ENCODE measurements around the gene MEX3C. TPM values are rescaled to one million over a fixed set of nuclear protein-coding genes. Genes with fewer than 3 reads are reported as not detected.

The MEX3C gene
- total and polyA plus RNA-seq, 2 donors (not counting 1 experiment from before 2014, with no cell fraction given): 39.8 to 41.8 TPM

DNA sequence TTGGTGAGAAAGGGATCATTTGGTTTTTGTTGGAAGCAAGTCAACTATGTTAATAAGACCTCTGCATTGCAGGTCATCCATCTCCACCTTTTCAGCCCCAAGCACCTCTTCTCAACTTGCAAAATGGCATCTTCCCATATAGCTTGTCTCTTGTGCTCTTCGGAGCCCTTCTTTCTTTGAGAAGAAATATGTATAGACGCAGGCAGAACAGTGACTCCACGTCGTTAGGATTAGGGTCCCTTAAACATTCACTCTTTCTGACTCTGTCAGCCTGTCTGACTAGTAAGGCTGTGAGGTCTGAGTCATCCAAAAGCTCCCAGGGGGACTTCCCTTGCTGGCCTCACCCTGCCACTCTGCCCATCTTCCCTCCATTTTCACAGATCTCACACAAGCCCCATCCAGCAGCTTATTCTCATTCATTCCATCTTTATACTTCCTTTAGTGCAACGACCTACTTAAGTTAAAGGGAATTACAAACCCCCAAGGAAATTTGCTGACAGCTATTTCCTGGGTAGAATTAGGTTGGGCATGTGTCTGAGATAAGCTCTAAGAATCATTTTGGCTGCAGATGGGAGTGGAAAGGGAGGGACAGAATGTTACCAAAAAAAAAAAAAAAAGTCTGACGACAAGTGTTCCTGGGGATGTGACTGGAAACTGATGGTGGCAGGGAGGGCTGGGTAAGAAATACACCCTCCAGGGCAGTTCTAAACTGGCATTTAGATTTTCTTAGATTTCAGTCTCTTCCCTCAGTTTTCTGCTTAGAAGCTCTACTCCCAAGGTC is 37.7 kb upstream of the MEX3C start:
- no peak overlapping the region for H3K4me3 ChIP-seq (replicated peaks in 1 of 4; ENCODE audit: control extremely low read depth in 1 of 4, insufficient read depth in 1 of 4, low read depth in 3 of 4, low read length in 4 of 4)
- H3K79me2 ChIP-seq (ENCODE audit: control insufficient read depth, insufficient read depth, low read length): no peaks in the 10 kb centered on the region
- H3K27ac ChIP-seq (ENCODE audit: insufficient read depth, low read length): no peak overlapping the region
- no peaks in the 10 kb centered on the region for H3K36me3 ChIP-seq (ENCODE audit: control insufficient read depth, insufficient read depth, low read length)
- H3K4me2 ChIP-seq (ENCODE audit: extremely low read depth, insufficient read depth, low read length): no peak overlapping the region
- H2AFZ ChIP-seq (ENCODE audit: low read length): no peak overlapping the region
- no peak overlapping the region for H3K9ac ChIP-seq (ENCODE audit: insufficient read depth, low read length)
- TF ChIP-seq, protein P1, sequence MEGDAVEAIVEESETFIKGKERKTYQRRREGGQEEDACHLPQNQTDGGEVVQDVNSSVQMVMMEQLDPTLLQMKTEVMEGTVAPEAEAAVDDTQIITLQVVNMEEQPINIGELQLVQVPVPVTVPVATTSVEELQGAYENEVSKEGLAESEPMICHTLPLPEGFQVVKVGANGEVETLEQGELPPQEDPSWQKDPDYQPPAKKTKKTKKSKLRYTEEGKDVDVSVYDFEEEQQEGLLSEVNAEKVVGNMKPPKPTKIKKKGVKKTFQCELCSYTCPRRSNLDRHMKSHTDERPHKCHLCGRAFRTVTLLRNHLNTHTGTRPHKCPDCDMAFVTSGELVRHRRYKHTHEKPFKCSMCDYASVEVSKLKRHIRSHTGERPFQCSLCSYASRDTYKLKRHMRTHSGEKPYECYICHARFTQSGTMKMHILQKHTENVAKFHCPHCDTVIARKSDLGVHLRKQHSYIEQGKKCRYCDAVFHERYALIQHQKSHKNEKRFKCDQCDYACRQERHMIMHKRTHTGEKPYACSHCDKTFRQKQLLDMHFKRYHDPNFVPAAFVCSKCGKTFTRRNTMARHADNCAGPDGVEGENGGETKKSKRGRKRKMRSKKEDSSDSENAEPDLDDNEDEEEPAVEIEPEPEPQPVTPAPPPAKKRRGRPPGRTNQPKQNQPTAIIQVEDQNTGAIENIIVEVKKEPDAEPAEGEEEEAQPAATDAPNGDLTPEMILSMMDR (conservative IDR thresholded peaks at IDR 0.05 in 1 of 2, IDR thresholded peaks at IDR 0.05 in 1 of 2; ENCODE audit: low read depth in 1 of 2, low read length in 2 of 2): no peak
- no peak for TF ChIP-seq EZH2 (IDR thresholded peaks at IDR 0.05; ENCODE audit: low read length, missing control alignments)
- no peaks in the 10 kb centered on the region for H3K4me1 ChIP-seq (ENCODE audit: control insufficient read depth, extremely low read depth, insufficient read depth, low read length)
- peak in 1 of 2 donors; percentile 19 for DNase-seq (ENCODE audit: low read depth in 2 of 2)
- H3K9me3 ChIP-seq (ENCODE audit: control insufficient read depth, insufficient read depth, low read depth, low read length): no peaks in the 10 kb centered on the region
- no peaks in the 10 kb centered on the region for H3K27me3 ChIP-seq (ENCODE audit: control insufficient read depth, insufficient read depth, low read length)
- H4K20me1 ChIP-seq (ENCODE audit: control insufficient read depth, extremely low read depth, insufficient read depth, low read length): no peaks in the 10 kb centered on the region

DNA sequence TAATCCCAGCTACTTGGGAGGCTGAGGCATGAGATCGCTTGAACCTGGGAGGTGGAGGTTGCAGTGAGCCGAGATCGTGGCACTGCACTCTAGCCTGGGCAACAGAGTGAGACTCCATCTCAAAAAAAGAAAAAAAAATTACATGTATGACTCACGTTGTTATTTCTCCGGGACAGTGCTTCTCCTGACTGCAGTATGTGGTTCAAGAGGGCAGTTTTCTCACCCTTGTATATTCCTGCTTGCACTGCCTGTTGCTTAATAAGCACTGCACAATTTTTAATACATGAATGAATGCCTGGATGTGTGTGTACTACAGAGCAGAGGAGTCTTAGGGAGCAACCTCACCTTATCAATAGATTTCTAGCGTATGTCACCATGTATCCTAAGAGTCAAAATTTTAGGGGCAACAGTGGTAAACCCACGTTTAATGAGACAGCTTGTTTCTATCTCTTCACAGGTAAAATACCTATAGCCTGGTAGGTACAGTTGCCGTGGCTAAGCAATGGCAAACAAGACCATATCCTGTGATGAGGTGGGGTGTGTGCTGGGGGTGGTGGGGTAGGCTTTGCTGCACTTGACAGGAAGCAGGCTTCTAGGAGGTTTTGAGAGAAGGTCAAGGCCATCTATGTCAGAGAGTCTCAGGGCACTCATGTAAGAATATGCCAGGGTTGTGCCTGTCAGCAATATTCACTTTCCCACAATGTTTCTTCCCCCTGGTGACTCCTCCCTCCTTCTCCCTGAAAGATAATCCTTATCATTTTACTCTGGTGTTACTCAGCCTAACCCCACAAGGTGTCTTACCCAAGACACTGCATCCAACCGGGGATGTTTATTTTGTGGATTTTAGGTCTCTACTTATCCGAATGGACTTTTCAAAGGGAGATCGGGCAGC is 36.9 kb upstream of the MEX3C start:
- no peak overlapping the region for H3K9ac ChIP-seq (ENCODE audit: insufficient read depth, low read length)
- H3K36me3 ChIP-seq (ENCODE audit: control insufficient read depth, insufficient read depth, low read length): no peaks in the 10 kb centered on the region
- no peaks in the 10 kb centered on the region for H3K9me3 ChIP-seq (ENCODE audit: control insufficient read depth, insufficient read depth, low read depth, low read length)
- no peaks in the 10 kb centered on the region for H3K4me1 ChIP-seq (ENCODE audit: control insufficient read depth, extremely low read depth, insufficient read depth, low read length)
- no peak overlapping the region for H3K27ac ChIP-seq (ENCODE audit: insufficient read depth, low read length)
- no peaks in the 10 kb centered on the region for H3K27me3 ChIP-seq (ENCODE audit: control insufficient read depth, insufficient read depth, low read length)
- H2AFZ ChIP-seq (ENCODE audit: low read length): no peak overlapping the region
- no peaks in the 10 kb centered on the region for H4K20me1 ChIP-seq (ENCODE audit: control insufficient read depth, extremely low read depth, insufficient read depth, low read length)
- DNase-seq (ENCODE audit: low read depth in 2 of 2): no peak
- H3K4me2 ChIP-seq (ENCODE audit: extremely low read depth, insufficient read depth, low read length): no peak overlapping the region
- H3K79me2 ChIP-seq (ENCODE audit: control insufficient read depth, insufficient read depth, low read length): no peaks in the 10 kb centered on the region
- no peak for TF ChIP-seq EZH2 (IDR thresholded peaks at IDR 0.05; ENCODE audit: low read length, missing control alignments)
- TF ChIP-seq, protein P1 (conservative IDR thresholded peaks at IDR 0.05 in 1 of 2, IDR thresholded peaks at IDR 0.05 in 1 of 2; ENCODE audit: low read depth in 1 of 2, low read length in 2 of 2): no peak
- H3K4me3 ChIP-seq (replicated peaks in 1 of 4; ENCODE audit: control extremely low read depth in 1 of 4, insufficient read depth in 1 of 4, low read depth in 3 of 4, low read length in 4 of 4): no peak overlapping the region

DNA sequence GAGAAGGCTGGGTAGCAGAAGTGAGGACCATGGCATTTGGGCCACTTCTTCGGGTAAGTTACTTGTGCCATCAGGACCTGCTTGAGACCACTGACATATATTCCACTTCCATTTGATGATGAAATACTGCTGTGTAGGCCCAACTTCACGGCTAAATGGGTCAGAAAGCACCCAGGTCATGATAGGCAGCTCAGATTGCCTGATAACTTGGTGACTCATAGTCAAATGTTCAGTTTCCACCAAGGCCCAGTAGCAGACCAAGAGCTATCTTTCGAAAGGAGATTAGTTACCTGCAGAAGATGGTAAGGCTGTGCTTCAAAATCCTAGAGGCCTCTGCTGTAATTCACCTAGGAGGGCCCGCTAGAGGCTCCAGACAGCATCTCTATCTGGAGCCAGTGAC is 31.8 kb upstream of the MEX3C start:
- Histone ChIP-seq H3K4me2 (ENCODE audit: extremely low read depth, insufficient read depth, low read length) (no peak overlapping the region), H3K36me3 (ENCODE audit: control insufficient read depth, insufficient read depth, low read length) (no peaks in the 10 kb centered on the region), H3K9me3 (ENCODE audit: control insufficient read depth, insufficient read depth, low read depth, low read length) (no peaks in the 10 kb centered on the region), H3K27me3 (ENCODE audit: control insufficient read depth, insufficient read depth, low read length) (no peaks in the 10 kb centered on the region), H2AFZ (ENCODE audit: low read length) (no peak overlapping the region), H3K27ac (ENCODE audit: insufficient read depth, low read length) (no peak overlapping the region), H4K20me1 (ENCODE audit: control insufficient read depth, extremely low read depth, insufficient read depth, low read length) (no peaks in the 10 kb centered on the region), H3K4me1 (ENCODE audit: control insufficient read depth, extremely low read depth, insufficient read depth, low read length) (no peaks in the 10 kb centered on the region), H3K4me3 (replicated peaks in 1 of 4; ENCODE audit: control extremely low read depth in 1 of 4, insufficient read depth in 1 of 4, low read depth in 3 of 4, low read length in 4 of 4) (no peak overlapping the region), H3K79me2 (ENCODE audit: control insufficient read depth, insufficient read depth, low read length) (no peaks in the 10 kb centered on the region), H3K9ac (ENCODE audit: insufficient read depth, low read length) (no peak overlapping the region)
- no peak for DNase-seq (ENCODE audit: low read depth in 2 of 2)
- TF ChIP-seq EZH2 (IDR thresholded peaks at IDR 0.05; ENCODE audit: low read length, missing control alignments): no peak
- TF ChIP-seq, protein P1 (conservative IDR thresholded peaks at IDR 0.05 in 1 of 2, IDR thresholded peaks at IDR 0.05 in 1 of 2; ENCODE audit: low read depth in 1 of 2, low read length in 2 of 2): no peak
